Activated T-cell treated with anti-CD3 and anti-CD28 coated beads for 24 hours (primary cell): Measurements from ENCODE around the gene UNC119B.
"Not testable (repeated sequence)": the region's sequence is repeated elsewhere in the genome, so short reads cannot be mapped to it uniquely, and the experiment has no call there.

ENCODE experiments used
- DNase-seq: peaks from one replicate; pipeline ENCODE4 v3.0.0-alpha.2; 2020; ENCODE audit warnings: low read depth

UNC119B gene

GRCh38 chr12:120719496-120720233, 9.4 kb downstream of the UNC119B start:
- no peak for DNase-seq

- no peak for DNase-seq
Measured at GRCh38 chr12:120720234-120720986, 10.2 kb downstream of the UNC119B start.

DNA sequence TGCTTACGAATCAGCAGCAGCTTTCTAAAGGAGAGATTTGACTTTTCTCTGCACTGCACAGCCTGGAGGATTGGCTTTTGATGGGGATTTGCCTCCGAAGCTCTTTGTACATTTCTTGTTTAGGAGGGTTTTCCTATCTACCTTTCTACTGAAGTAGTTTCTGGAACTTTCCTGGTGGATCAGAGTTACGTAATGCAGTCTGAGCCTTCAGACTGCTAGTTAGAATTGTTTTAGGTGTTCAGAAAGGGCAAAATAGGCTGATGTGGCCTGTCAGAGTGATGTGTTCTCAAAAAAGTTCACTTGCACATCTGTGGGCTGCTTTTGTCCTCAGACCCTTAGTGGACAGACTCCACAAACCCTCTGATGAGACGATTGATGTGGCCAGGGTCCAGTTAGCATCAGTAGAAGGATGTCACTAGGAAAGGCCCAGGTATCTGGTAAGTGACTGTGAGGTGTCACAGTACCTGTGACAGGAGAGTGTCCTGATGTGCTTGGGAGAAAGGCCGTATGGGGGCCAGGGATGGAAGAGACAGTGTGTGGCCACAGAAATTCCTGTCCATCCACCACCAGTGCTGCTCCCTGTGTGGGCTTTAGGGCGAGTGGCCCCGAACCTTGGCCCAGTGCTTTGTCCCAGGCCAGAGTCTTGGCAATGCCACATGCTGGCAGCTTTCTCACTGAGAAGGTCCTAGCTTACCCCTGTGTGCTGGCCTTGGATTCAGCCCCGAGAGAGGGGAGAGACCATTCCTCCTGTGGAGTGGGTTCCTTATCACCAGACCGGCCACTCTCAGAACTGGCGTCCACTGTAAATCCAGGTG, 10.9 kb downstream of the UNC119B start:
- no peak for DNase-seq

DNA sequence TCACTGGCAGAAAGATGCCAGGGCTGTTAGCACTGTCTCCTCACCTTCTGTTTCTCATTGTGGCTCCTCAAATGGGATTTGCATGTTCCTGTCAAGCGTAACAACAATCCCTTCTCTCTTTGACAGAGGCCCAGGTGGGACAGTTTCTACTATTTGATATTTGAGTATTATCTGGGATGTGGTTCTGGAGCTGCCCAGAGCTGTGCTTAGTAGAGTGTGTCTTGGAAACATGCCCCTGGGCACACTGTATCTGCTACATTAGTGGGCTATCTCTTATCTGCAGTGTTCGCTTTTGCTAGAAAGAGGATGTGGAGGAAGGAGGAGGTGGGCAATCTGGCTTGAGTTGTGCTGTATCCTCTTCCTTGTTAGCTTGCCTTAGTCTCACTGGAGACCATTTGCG, 11.6 kb downstream of the UNC119B start:
- DNase-seq = no peak

DNA sequence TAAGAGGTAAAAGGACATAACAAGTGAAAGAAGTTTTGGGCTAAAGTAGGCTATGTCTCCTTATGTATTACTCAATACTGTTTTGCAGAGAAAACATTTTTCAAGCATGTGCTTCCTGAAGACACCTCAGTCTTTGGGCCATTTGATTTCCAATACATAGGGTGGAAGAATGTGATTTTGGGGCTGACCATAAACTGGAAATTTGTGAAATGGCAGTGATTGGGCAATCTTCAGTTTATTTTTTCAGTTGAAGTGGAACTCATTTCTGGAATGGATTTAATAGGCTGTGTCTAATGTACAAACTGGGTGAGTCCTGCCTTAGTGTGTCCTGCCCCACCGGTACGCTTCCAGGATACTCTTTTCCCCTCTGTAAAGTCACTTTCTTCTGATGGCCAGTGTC, 12.5 kb downstream of the UNC119B start:
- no peak for DNase-seq

DNA sequence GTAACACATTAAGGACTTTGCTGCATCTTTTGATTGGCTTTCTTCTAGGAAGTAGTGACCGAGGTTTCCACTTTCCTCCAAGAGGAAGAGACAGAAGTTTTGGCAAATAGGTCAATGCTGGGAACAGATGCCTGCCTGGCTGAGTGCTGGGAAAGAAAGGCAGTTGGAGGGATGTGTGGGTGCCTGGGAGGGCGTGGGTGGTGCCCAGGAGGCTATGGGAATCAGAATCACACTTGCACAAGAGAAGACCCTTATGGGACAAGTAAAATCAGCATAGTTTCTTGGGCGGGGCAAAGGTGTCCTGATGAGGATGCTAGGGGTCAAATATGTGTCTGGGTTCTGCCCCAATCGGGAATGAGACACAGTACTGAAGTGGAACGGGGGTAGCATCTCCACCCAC, 14.5 kb downstream of the UNC119B start:
- DNase-seq = no peak

DNA sequence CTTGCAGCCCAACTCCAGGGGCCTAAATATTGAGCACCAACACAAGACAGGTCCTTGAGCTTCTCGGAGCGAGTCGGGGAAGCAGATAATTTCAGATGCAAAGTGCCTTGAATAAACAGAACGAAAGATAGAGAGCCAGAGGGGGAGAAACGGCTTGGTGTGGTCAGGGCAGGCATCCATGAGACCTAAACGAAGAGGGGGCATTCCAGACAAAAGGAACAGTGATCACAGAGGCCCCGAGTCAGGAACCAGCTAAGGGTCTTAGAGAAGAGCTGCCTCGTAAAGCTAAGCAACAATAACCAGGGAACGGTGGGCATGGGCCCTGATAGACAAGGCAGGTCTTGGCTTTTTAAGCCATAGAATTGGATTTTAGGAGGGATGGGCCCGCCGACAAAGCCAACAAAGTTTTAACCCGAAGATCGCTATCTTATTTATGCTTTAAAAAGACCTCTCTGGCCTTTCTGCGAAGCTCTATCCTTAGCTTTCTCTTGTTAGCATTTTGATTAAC, 14.9 kb downstream of the UNC119B start:
- DNase-seq = no peak

DNA sequence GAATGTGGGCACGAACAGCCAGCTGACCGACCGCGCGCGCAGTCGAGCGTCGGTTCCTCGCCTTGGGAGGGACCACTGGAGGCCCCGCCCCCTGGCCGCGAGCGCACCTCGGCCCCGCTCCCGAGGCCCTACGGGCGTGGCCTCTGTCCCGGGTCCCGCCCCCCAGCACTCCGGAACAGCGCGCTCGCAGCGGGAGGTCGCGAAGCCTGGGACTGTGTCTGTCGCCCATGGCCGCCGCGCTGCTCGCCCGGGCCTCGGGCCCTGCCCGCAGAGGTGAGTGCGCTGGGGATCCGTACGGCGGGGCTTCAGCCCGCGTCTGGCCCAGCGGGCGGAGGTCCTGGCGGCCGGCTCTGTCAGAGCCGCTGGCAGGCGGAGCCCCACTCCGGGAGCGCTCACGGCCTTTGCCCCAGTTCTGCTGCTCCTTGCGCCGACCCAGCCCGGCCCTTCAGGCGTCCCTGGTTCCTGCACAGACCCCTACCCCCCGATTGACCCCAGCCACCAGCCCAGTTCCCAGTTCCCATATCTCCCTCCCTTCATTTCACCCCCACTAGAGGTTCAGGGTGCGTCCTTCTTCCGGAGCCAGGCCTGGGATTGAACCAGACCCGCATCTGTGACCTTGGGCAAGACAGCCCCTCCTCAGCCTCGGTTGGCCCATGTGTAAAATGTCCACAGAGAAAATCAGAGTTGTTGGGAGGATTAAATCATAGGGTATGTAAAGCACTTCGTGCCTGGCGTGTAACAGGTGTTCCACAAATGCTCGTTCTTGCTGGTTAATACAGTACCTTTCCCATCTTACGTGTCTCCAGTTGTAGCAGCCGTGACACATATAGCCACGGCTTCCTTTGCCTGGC, 15.6 kb downstream of the UNC119B start, which contains the start of gene ACADS:
Gene ACADS (plus strand): TSS at position 168 of the 851 bp plus-strand sequence. CDS start 60 bp downstream, at position 228.
- DNase-seq = peak; percentile 82

GRCh38 chr12:120726510-120726793, 16.2 kb downstream of the UNC119B start:
- no peak for DNase-seq

- no peak for DNase-seq
Measured at GRCh38 chr12:120726961-120727360, 16.7 kb downstream of the UNC119B start.

DNA sequence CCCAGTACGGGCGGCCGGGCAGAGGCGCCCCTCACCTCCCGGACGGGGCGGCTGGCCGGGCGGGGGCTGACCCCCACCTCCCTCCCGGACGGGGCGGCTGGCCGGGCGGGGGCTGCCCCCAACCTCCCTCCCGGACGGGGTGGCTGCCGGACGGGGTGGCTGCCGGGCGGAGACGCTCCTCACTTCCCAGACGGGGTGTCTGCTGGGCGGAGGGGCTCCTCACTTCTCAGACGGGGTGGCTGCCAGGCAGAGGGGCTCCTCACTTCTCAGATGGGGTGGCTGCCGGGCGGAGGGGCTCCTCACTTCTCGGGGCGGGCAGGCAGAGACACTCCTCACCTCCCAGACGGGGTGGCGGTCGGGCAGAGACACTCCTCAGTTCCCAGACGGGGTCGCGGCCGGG, 21.9 kb downstream of the UNC119B start:
- DNase-seq = not testable (repeated sequence)

- DNase-seq = no peak
Measured at GRCh38 chr12:120733574-120733973, 23.3 kb downstream of the UNC119B start.

GRCh38 chr12:120734210-120734609, 24.0 kb downstream of the UNC119B start:
- no peak for DNase-seq

GRCh38 chr12:120735181-120735580, 24.9 kb downstream of the UNC119B start:
- DNase-seq = no peak

- no peak for DNase-seq
Measured at GRCh38 chr12:120736404-120737331, 26.4 kb downstream of the UNC119B start.

DNA sequence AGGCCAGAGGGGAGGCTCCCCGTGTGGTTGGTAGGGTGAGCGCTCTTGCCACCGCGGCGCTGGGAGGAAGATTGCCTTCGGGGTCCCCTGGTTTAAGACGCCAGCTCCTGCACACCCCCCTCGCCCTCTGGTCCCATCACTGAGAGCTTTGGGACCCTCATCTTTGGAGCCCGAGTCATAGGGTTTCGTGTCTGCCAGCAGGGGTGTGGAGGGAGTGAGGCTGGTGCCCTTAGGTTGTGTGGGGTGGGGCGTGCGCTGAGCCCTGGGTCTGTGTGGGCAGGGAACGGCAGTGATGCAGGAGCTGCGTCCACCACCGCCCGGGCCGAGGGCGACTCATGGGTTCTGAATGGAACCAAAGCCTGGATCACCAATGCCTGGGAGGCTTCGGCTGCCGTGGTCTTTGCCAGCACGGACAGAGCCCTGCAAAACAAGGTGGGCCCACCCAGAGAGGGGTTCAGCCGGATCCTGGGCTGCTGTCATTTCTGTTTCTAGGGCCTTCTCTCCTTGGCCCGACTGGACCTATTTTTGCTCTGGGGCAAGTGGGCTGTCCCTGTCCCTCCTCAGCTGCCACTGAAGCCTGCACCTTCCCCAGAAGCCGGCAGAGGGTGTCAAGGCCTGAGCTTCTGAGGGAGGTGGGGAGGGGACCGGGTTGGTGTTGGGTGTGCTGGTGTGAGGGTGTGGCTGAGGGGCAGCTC, 27.4 kb downstream of the UNC119B start:
- DNase-seq = no peak

GRCh38 chr12:120738252-120739030, 28.2 kb downstream of the UNC119B start:
- DNase-seq = no peak

DNA sequence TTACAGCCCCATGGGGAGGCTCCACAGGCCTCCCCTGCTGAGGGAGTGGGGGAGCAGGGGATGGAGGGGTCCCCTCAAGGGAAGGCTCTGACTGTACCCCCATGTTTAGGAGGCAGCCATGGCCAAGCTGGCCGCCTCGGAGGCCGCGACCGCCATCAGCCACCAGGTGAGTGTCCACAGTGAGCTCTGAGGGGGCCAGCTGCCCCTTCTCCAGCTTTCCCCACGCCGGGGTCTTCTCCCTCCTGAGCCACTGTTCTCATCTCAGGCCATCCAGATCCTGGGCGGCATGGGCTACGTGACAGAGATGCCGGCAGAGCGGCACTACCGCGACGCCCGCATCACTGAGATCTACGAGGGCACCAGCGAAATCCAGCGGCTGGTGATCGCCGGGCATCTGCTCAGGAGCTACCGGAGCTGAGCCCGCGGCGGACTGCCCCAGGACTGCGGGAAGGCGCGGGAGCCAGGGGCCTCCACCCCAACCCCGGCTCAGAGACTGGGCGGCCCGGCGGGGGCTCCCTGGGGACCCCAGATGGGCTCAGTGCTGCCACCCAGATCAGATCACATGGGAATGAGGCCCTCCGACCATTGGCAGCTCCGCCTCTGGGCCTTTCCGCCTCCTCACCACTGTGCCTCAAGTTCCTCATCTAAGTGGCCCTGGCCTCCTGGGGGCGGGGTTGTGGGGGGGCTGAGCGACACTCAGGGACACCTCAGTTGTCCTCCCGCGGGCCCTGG, 28.9 kb downstream of the UNC119B start:
- no peak for DNase-seq
